Peyer's patch (tissue), 4 donors: ENCODE results near the gene SMURF2.

Source experiments
- POLR2A ChIP-seq, 2 donors: fragments of 450-650 bp; IDR thresholded peaks; one replicate each; pipeline ENCODE4 v1.5.1; 2017; ENCODE audit warnings: antibody characterized with exemption in 2 of 2, mild to moderate bottlenecking in 2 of 2, moderate library complexity in 2 of 2
- TF ChIP-seq, protein P1 (sequence below), 6 experiments: fragments of 450-650 bp in 4 of 6; fragments of 200-600 bp in 2 of 6; sonication (generic) in 1 of 6; IDR thresholded peaks; one replicate each; pipeline ENCODE4 v1.5.1; 2017 to 2019; ENCODE audit warnings: antibody characterized with exemption in 6 of 6, mild to moderate bottlenecking in 3 of 6, moderate library complexity in 1 of 6

DNA sequence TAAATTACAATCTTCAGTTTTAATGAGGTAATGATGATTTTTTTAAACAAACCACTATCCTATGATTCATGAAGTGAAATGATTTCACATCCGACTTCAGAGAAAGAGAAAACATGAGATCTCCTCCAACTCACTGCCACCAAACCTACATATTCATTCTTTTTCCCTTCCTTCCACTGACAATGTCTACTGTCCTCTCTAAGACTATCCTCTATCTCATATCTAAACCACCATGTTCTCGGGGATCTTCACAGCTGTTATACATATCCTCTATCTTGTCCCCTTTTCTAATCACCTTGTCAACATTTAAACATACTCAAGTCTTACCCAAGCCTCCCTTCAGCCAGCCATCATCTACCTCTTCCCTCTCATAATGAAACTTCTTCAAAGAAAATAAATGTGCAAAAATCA is 53.5 kb downstream of the SMURF2 start:
- TF ChIP-seq, protein P1, sequence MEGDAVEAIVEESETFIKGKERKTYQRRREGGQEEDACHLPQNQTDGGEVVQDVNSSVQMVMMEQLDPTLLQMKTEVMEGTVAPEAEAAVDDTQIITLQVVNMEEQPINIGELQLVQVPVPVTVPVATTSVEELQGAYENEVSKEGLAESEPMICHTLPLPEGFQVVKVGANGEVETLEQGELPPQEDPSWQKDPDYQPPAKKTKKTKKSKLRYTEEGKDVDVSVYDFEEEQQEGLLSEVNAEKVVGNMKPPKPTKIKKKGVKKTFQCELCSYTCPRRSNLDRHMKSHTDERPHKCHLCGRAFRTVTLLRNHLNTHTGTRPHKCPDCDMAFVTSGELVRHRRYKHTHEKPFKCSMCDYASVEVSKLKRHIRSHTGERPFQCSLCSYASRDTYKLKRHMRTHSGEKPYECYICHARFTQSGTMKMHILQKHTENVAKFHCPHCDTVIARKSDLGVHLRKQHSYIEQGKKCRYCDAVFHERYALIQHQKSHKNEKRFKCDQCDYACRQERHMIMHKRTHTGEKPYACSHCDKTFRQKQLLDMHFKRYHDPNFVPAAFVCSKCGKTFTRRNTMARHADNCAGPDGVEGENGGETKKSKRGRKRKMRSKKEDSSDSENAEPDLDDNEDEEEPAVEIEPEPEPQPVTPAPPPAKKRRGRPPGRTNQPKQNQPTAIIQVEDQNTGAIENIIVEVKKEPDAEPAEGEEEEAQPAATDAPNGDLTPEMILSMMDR (IDR thresholded peaks at IDR 0.05), result no peak
- TF ChIP-seq POLR2A (IDR thresholded peaks at IDR 0.05), result no peak
